OCI-M2 (cell line): ENCODE data around the gene PANX2.
"Not testable (repeated sequence)": the region's sequence is repeated elsewhere in the genome, so short reads cannot be mapped to it uniquely, and the experiment has no call there.

Source experiments
- DNase-seq: peaks from one replicate; lab custom pipeline; 2025; ENCODE audit not compliant: unreplicated experiment; lab: John Stamatoyannopoulos, UW

Gene PANX2

GRCh38 chr22:50170453-50171318 lies at the start of gene PANX2:
TSS of gene PANX2 (plus strand) at chr22:50170731. CDS start at chr22:50170731, 0 bp downstream.
- DNase-seq = no peak

- DNase-seq = no peak
These were observed 49.3 kb upstream of the PANX2 start for GRCh38 chr22:50121202-50121740.

GRCh38 chr22:50123119-50123518 lies 47.4 kb upstream of the PANX2 start:
- no peak for DNase-seq

- DNase-seq = no peak
These were observed 45.5 kb upstream of the PANX2 start for GRCh38 chr22:50125029-50125428.

GRCh38 chr22:50129121-50129736 lies 41.3 kb upstream of the PANX2 start:
- no peak for DNase-seq

- no peak for DNase-seq
These were observed 38.6 kb upstream of the PANX2 start for GRCh38 chr22:50131894-50132293.

- DNase-seq = no peak
These were observed 36.0 kb upstream of the PANX2 start for GRCh38 chr22:50134481-50134880.

GRCh38 chr22:50136581-50137015 lies 33.9 kb upstream of the PANX2 start:
- no peak for DNase-seq

GRCh38 chr22:50137277-50137676 lies 33.3 kb upstream of the PANX2 start:
- DNase-seq = not testable (repeated sequence)

GRCh38 chr22:50138041-50138440 lies 32.5 kb upstream of the PANX2 start:
- DNase-seq = no peak

GRCh38 chr22:50138988-50139387 lies 31.5 kb upstream of the PANX2 start:
- DNase-seq = no peak

- no peak for DNase-seq
These were observed 30.6 kb upstream of the PANX2 start for GRCh38 chr22:50139843-50140415.

GRCh38 chr22:50140615-50141014 lies 29.9 kb upstream of the PANX2 start:
- DNase-seq = no peak

- no peak for DNase-seq
These were observed 29.1 kb upstream of the PANX2 start for GRCh38 chr22:50141462-50141861.

- DNase-seq = no peak
These were observed 28.6 kb upstream of the PANX2 start for GRCh38 chr22:50141891-50142363.

GRCh38 chr22:50143096-50143495 lies 27.4 kb upstream of the PANX2 start:
- DNase-seq = no peak

GRCh38 chr22:50144005-50144614 lies 26.4 kb upstream of the PANX2 start:
- DNase-seq = no peak

- DNase-seq = no peak
These were observed 24.7 kb upstream of the PANX2 start for GRCh38 chr22:50145721-50146438.

- DNase-seq = no peak
These were observed 23.9 kb upstream of the PANX2 start for GRCh38 chr22:50146439-50147238.
